KBM-7 (cell line): ENCODE data around the gene PLD5.

Experiments used
- DNase-seq: peaks from one replicate; pipeline ENCODE4 v3.0.0-alpha.2; 2015
- in situ Hi-C: fragments of 300-500 bp; cut with MboI; formaldehyde crosslinking; loops from 2 replicates; pipeline ENCODE4 v1.14.3; 2020; ENCODE audit warnings: low sequenced_read_pairs, low pct_unique_long_range_greater_than_20kb, mixed read lengths

PLD5 gene

GRCh38 chr1:242055749-242056320 is 468.7 kb downstream of the PLD5 start:
- in situ Hi-C loops = no loop called here

GRCh38 chr1:242043165-242043564 is 481.3 kb downstream of the PLD5 start:
- in situ Hi-C loops = no loop called here
- no peak for DNase-seq

More at GRCh38 chr1:242055749-242056320, 468.7 kb downstream of the PLD5 start:
- DNase-seq = no peak

GRCh38 chr1:242034392-242034791 is 490.1 kb downstream of the PLD5 start:
- in situ Hi-C loops = no loop called here
- no peak for DNase-seq

- in situ Hi-C loops = no loop called here
- DNase-seq = no peak
Measured at GRCh38 chr1:242033447-242033846, 491.1 kb downstream of the PLD5 start.
